ENCODE data around the gene CDKL1.
A peak's percentile ranks its signal among the peaks of the same experiment; 100 is the strongest.

CDKL1 gene

DNA sequence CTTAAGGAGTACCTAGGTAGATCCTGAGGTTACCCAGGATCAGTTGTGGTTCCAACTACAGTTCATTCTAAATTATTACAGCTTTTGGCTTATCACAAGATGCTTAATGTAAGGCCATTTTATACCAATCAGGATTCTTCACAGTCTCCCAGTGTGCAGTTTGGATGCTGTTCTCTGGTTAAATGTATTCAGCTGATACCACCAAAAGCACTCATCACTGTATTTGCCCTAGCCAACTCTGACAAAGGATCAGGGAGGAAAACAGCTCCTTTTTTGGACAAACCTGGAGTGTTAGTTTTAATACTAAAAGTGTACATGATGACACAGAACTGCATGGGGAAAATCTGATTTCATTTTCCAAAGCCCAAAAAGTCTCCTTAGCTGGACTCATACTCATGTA is 65.1 kb downstream of the CDKL1 start:
- TF ChIP-seq EP300 (IDR thresholded peaks at IDR 0.05; ENCODE audit: borderline replicate concordance) (no peak), TEAD4 (IDR thresholded peaks at IDR 0.05) (no peak), RAD21 (IDR thresholded peaks at IDR 0.05; ENCODE audit: low read depth) (no peak), EGR1 (IDR thresholded peaks at IDR 0.05) (no peak), CREB1 (IDR thresholded peaks at IDR 0.05; ENCODE audit: low read depth) (no peak), CEBPB (IDR thresholded peaks at IDR 0.05) (no peak), TAF1 (IDR thresholded peaks at IDR 0.05; ENCODE audit: low read depth) (no peak), FOXM1 (IDR thresholded peaks at IDR 0.05; ENCODE audit: borderline replicate concordance, low read depth) (no peak), NFIC (IDR thresholded peaks at IDR 0.05) (no peak), ZBTB7A (IDR thresholded peaks at IDR 0.05; ENCODE audit: low read depth) (no peak), YY1 (IDR thresholded peaks at IDR 0.05; ENCODE audit: low read depth) (no peak), TCF12 (IDR thresholded peaks at IDR 0.05; ENCODE audit: low read depth) (no peak)
- TF ChIP-seq, protein P1, sequence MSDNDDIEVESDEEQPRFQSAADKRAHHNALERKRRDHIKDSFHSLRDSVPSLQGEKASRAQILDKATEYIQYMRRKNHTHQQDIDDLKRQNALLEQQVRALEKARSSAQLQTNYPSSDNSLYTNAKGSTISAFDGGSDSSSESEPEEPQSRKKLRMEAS (IDR thresholded peaks at IDR 0.05) = no peak
- TF ChIP-seq, protein P2, sequence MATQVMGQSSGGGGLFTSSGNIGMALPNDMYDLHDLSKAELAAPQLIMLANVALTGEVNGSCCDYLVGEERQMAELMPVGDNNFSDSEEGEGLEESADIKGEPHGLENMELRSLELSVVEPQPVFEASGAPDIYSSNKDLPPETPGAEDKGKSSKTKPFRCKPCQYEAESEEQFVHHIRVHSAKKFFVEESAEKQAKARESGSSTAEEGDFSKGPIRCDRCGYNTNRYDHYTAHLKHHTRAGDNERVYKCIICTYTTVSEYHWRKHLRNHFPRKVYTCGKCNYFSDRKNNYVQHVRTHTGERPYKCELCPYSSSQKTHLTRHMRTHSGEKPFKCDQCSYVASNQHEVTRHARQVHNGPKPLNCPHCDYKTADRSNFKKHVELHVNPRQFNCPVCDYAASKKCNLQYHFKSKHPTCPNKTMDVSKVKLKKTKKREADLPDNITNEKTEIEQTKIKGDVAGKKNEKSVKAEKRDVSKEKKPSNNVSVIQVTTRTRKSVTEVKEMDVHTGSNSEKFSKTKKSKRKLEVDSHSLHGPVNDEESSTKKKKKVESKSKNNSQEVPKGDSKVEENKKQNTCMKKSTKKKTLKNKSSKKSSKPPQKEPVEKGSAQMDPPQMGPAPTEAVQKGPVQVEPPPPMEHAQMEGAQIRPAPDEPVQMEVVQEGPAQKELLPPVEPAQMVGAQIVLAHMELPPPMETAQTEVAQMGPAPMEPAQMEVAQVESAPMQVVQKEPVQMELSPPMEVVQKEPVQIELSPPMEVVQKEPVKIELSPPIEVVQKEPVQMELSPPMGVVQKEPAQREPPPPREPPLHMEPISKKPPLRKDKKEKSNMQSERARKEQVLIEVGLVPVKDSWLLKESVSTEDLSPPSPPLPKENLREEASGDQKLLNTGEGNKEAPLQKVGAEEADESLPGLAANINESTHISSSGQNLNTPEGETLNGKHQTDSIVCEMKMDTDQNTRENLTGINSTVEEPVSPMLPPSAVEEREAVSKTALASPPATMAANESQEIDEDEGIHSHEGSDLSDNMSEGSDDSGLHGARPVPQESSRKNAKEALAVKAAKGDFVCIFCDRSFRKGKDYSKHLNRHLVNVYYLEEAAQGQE (IDR thresholded peaks at IDR 0.05; ENCODE audit: low read depth) = no peak
- TF ChIP-seq, protein P3, sequence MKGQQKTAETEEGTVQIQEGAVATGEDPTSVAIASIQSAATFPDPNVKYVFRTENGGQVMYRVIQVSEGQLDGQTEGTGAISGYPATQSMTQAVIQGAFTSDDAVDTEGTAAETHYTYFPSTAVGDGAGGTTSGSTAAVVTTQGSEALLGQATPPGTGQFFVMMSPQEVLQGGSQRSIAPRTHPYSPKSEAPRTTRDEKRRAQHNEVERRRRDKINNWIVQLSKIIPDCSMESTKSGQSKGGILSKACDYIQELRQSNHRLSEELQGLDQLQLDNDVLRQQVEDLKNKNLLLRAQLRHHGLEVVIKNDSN (IDR thresholded peaks at IDR 0.05) = no peak

DNA sequence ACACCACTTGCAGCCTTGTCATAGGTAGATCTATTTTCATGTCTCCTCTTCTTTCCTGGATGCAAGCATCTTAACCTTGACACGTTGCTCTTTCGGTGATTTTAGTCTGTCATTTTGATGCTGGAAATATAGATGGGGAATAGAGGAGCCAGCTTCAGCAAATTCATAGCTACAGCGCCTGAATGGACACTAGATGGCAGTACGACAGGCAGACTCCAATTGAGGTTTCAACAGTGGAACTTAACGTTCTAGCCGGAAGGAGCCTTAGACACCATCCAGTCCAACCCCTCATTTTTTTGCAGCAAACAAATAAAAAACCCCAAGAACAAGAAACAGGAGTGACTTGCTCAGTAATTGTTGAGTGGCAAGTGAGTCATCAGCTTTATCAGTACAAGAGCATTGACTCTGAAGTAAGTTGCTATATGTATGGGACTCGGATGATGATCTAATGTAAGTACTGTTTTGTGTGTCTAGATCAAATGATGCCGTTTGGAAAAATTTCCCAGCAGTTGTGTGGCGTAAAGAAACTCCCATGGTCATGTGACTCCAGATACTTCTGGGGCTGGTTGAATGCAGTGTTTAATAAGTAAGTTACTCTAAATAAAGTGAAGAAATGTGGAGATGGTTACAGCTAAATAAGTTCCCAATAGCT is 75.5 kb downstream of the CDKL1 start:
- no peak for TF ChIP-seq YY1 (IDR thresholded peaks at IDR 0.05; ENCODE audit: low read depth)
- TF ChIP-seq, protein P1 (IDR thresholded peaks at IDR 0.05) = 0 out of 2 replicates have a peak, but pooled peaks have one; percentile 16
- TF ChIP-seq EGR1 (IDR thresholded peaks at IDR 0.05) = no peak
- peak; percentile 77 for TF ChIP-seq RAD21 (IDR thresholded peaks at IDR 0.05; ENCODE audit: low read depth)
- TF ChIP-seq, protein P3 (IDR thresholded peaks at IDR 0.05) = peak; percentile 80
- TF ChIP-seq TEAD4 (IDR thresholded peaks at IDR 0.05) = no peak
- no peak for TF ChIP-seq EP300 (IDR thresholded peaks at IDR 0.05; ENCODE audit: borderline replicate concordance)
- TF ChIP-seq ZBTB7A (IDR thresholded peaks at IDR 0.05; ENCODE audit: low read depth) = no peak

DNA sequence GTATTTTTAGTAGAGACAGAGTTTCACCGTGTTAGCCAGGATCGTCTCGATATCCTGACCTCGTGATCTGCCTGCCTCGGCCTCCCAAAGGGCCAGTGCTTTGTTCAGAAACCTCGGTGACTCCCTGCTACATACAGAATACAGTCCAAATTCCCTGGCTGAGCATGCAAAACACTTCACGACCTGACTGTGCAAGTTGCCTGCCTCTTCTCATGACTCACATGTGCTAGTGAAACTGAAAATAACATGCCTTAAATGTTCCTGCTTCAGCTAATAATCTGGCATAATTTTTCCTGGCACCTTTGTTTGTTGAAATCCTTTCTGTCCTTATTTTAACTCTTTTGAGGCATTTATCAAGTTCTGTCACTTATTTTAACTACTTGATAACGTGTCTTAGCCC is 76.4 kb downstream of the CDKL1 start:
- TF ChIP-seq TEAD4 (IDR thresholded peaks at IDR 0.05) (no peak), CEBPB (IDR thresholded peaks at IDR 0.05) (no peak), YY1 (IDR thresholded peaks at IDR 0.05; ENCODE audit: low read depth) (no peak), FOXM1 (IDR thresholded peaks at IDR 0.05; ENCODE audit: borderline replicate concordance, low read depth) (no peak)
- TF ChIP-seq, protein P3 (IDR thresholded peaks at IDR 0.05) = no peak
- TF ChIP-seq, protein P2 (IDR thresholded peaks at IDR 0.05; ENCODE audit: low read depth) = no peak

DNA sequence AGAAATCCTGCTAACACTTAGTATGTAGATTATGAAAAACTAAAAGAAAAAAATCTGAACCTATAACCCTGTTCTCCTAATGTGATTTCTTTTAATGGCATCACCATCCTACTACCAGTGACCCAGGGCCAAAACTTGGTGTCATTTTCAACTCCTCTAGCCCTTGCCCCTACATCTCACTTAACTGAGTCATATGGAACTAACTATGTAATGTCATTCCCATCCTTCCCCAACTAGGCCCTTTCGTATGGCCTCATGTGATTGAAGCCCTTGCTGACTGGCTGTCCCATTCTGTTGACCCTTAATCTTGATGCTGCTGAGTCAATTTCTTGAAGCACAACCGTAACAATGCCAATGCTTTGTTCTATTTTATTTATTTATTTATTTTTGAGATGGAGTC is 77.0 kb downstream of the CDKL1 start:
- TF ChIP-seq YY1 (IDR thresholded peaks at IDR 0.05; ENCODE audit: low read depth) (no peak), TEAD4 (IDR thresholded peaks at IDR 0.05) (no peak), EP300 (IDR thresholded peaks at IDR 0.05; ENCODE audit: borderline replicate concordance) (no peak), ZBTB7A (IDR thresholded peaks at IDR 0.05; ENCODE audit: low read depth) (no peak), TCF12 (IDR thresholded peaks at IDR 0.05; ENCODE audit: low read depth) (no peak), NFIC (IDR thresholded peaks at IDR 0.05) (no peak), TAF1 (IDR thresholded peaks at IDR 0.05; ENCODE audit: low read depth) (no peak), RAD21 (IDR thresholded peaks at IDR 0.05; ENCODE audit: low read depth) (no peak), CEBPB (IDR thresholded peaks at IDR 0.05) (no peak), EGR1 (IDR thresholded peaks at IDR 0.05) (no peak)
- TF ChIP-seq, protein P3 (IDR thresholded peaks at IDR 0.05) = no peak
- TF ChIP-seq, protein P2 (IDR thresholded peaks at IDR 0.05; ENCODE audit: low read depth) = no peak
